ENCODE results near the gene MRPL2. TPM values are rescaled to one million over a fixed set of nuclear protein-coding genes. Genes with fewer than 3 reads are reported as not detected.

The MRPL2 gene
- total RNA-seq, 4 donors from 2014 or later: 14.4 to 44.4 (median 16.1) TPM

DNA sequence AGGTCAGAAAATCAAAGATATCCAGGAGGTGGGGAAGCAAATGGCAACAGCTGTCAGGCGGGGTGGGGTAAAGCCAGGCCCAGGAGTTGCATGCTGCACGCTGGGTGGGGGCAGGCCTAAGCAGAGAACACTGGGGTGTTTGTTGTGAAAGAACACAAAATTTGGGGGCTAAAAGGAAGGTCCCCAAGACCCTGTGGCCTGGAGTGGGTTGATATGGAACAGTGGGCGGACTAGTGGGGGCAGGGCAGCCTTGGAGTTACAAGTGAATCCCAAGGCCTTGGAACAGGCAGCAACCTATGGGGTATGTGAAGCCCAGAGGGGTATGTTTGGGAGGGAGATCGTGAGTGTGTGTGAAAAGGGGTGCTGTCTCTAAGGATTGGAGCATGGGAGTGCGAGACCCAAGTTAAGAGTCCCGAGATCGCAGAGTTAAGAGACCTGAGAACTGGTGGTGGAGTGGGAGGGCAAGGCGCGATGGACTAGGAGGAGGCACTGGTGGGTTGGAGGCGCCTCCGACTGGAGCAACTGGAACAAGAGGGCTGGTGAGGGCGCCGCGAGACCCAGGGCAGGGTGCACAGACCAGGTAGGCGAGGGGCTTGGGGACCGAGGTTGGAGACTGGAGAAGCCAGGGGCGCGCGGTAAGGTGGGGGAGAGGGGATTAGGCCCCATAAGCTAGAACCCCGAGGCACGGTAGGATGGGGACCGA lies 6.2 kb downstream of the MRPL2 start:
- intact Hi-C loops (cut with DNase I; ENCODE audit: low total_unique reads): no loop called here
- no peaks in the 10 kb centered on the region for H3K27me3 ChIP-seq
- DNase-seq: peak in 1 of 2 donors; percentile 27
- no peak for TF ChIP-seq POLR2A (IDR thresholded peaks at IDR 0.05)
- TF ChIP-seq, protein P1, sequence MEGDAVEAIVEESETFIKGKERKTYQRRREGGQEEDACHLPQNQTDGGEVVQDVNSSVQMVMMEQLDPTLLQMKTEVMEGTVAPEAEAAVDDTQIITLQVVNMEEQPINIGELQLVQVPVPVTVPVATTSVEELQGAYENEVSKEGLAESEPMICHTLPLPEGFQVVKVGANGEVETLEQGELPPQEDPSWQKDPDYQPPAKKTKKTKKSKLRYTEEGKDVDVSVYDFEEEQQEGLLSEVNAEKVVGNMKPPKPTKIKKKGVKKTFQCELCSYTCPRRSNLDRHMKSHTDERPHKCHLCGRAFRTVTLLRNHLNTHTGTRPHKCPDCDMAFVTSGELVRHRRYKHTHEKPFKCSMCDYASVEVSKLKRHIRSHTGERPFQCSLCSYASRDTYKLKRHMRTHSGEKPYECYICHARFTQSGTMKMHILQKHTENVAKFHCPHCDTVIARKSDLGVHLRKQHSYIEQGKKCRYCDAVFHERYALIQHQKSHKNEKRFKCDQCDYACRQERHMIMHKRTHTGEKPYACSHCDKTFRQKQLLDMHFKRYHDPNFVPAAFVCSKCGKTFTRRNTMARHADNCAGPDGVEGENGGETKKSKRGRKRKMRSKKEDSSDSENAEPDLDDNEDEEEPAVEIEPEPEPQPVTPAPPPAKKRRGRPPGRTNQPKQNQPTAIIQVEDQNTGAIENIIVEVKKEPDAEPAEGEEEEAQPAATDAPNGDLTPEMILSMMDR (IDR thresholded peaks at IDR 0.05): no peak
- no peaks in the 10 kb centered on the region for H3K9me3 ChIP-seq
- H3K36me3 ChIP-seq: no peaks in the 10 kb centered on the region
- H3K4me3 ChIP-seq: peak overlapping the region; percentile 72 to 79
- peak overlapping the region; percentile 92 to 97 for H3K27ac ChIP-seq
- peaks cover 0 to 6% of the 10 kb centered on the region in 2 donors for H3K4me1 ChIP-seq

DNA sequence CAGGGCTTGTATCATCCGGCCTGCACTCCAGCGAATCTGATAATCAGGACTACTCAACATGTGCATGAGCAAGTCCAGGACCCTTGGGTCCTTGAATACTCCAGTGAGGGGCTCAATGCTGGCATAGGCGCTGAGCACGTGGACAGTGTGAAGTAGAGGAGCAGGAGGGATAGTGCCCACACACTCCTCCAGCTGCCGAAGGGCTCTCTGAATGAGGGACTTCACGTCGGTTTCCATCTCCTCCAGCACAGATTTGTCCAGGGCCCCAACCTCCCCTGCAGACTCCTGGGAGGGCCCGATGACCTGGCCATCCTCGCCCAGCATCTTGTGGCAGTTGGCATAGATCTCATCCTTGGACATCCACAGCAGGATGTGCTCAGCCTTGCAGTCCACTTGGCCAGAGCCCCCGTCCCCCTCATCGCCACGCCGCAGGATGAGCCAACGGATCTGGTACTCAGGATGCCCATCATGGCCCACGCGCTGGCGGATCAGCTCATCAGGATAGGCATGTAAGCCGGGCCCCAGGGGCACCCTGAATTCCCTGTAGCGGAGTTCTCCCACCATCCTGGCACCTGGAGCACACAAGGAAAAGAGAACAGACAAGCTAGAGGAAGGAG lies 6.9 kb downstream of the MRPL2 start:
- Histone ChIP-seq H3K9me3 (no peaks in the 10 kb centered on the region), H3K27me3 (no peaks in the 10 kb centered on the region), H3K4me1 (peaks cover 0 to 4% of the 10 kb centered on the region in 2 donors), H3K36me3 (no peaks in the 10 kb centered on the region), H3K4me3 (no peak overlapping the region), H3K27ac (peak overlapping the region; percentile 92 to 97)
- no peak for TF ChIP-seq POLR2A (IDR thresholded peaks at IDR 0.05)
- TF ChIP-seq, protein P1 (IDR thresholded peaks at IDR 0.05): no peak
- peak in 1 of 2 donors; percentile 34 for DNase-seq
- intact Hi-C loops (cut with DNase I; ENCODE audit: low total_unique reads): no loop called here

DNA sequence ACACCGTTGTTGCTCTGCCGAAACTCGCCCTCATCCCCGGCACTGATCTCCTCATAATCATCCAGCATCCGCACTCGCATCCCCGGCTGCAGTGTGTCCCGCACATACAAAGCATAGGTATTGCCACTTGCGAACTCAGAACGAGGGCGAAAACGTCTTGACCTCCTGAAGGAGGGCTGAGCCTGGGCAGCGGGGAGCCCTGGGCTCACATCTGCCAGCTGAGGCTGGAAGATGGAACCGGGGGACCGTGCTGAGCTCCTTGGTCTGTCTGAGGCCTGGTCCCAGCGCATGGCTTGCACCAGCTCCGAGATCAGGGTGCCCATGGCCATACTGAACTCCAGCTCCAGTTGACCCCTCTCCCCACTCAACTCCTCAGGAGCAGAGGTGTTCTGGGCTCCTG lies 8.3 kb downstream of the MRPL2 start:
- Histone ChIP-seq H3K27me3 (no peaks in the 10 kb centered on the region), H3K9me3 (no peaks in the 10 kb centered on the region), H3K4me1 (peaks cover 0 to 4% of the 10 kb centered on the region in 2 donors), H3K36me3 (no peaks in the 10 kb centered on the region), H3K27ac (no peak overlapping the region), H3K4me3 (no peak overlapping the region)
- intact Hi-C loops (cut with DNase I; ENCODE audit: low total_unique reads): no loop called here
- DNase-seq: no peak
- TF ChIP-seq, protein P1 (IDR thresholded peaks at IDR 0.05): no peak
- no peak for TF ChIP-seq POLR2A (IDR thresholded peaks at IDR 0.05)

DNA sequence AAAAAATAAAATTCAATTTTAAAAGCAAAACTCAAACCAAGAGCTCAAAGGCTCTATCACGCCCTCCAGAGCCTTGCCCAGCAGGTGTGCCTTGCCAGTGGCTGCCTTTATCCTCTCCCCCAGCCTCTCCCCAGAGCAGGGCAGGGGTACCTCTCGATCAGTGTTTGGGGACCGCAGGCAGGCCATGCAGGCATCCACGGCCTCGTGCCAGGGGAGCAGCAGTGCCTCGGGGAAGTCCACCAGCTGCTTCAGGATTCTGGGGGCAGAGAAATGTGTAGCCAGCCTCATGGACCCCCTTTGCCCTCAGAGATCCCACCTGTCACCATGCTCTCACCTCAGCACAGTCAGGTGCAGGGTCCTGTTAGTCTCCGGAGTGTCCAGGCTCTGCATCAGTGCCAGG lies 11.2 kb downstream of the MRPL2 start:
- intact Hi-C loops (cut with DNase I; ENCODE audit: low total_unique reads): no loop called here

DNA sequence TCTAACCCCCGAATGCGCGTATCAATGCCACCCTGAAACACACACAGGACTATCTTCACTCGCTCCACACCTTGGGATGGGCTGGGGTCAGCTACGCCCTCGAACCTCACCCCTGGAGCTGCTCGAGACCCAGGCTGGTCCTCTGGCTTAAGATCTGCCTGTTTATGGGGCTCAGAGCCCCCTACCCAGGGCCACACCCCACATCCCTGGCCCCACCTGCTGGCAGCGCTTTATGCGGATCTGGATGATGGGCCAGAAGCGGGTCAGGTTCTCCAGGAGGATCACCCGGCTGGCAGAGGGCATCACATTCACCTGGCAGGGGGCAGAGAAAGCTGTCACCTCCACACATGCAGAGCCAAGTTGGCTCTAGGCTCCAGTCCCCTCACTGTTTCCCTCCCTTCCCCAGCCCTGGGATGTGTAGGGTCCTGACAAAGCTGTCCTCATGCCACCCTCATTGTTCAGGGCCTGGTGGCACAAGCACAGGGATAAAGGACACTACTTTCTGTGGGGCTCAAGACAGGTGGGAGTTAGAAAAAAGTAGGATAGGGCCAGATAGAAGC lies 13.8 kb downstream of the MRPL2 start:
- no peak overlapping the region for H3K4me3 ChIP-seq
- TF ChIP-seq, protein P1 (IDR thresholded peaks at IDR 0.05): no peak
- TF ChIP-seq POLR2A (IDR thresholded peaks at IDR 0.05): no peak
- no peak for DNase-seq
- intact Hi-C loops (cut with DNase I; ENCODE audit: low total_unique reads): no loop called here
- no peaks in the 10 kb centered on the region for H3K36me3 ChIP-seq
- no peaks in the 10 kb centered on the region for H3K27me3 ChIP-seq
- no peak overlapping the region for H3K27ac ChIP-seq
- H3K4me1 ChIP-seq: no peaks in the 10 kb centered on the region
- no peaks in the 10 kb centered on the region for H3K9me3 ChIP-seq

More for the DNA sequence above, 11.2 kb downstream of the MRPL2 start:
- H3K9me3 ChIP-seq: no peaks in the 10 kb centered on the region
- no peaks in the 10 kb centered on the region for H3K36me3 ChIP-seq
- H3K27ac ChIP-seq: no peak overlapping the region
- no peaks in the 10 kb centered on the region for H3K27me3 ChIP-seq
- no peak for DNase-seq
- H3K4me1 ChIP-seq: no peaks in the 10 kb centered on the region
- H3K4me3 ChIP-seq: no peak overlapping the region
- no peak for TF ChIP-seq POLR2A (IDR thresholded peaks at IDR 0.05)

Data from uterus (tissue), 4 donors.